OCI-M1 (cell line): ENCODE measurements around the gene TAP2.

Experiments
- DNase-seq: peaks from one replicate; lab custom pipeline; 2025; lab: John Stamatoyannopoulos, UW

The TAP2 gene

DNA sequence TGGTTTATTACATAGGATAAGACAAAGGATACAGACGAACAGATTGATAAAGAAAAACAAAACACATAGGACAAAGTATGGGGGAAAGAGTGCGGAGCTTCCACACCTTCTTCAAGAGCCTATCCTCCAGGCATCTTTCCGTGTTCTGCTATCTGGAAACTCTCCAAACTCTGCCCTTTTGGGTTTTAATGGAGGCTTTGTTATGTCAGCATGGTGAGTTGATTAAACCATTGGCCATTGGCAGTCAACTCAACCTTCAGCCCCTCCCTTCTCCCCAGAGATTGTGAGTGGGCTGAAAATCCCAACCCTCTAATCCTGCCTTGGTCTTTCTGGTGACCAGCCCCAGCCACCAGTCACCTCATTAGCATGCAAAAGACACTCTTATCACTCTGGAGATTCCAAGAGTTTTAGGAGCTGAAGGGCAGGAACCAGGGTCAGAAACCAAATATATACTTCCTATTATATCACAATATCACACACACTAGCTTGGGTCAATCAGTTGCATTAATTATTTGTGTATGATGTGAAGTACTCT lies 45.6 kb downstream of the TAP2 start:
- DNase-seq: no peak

DNA sequence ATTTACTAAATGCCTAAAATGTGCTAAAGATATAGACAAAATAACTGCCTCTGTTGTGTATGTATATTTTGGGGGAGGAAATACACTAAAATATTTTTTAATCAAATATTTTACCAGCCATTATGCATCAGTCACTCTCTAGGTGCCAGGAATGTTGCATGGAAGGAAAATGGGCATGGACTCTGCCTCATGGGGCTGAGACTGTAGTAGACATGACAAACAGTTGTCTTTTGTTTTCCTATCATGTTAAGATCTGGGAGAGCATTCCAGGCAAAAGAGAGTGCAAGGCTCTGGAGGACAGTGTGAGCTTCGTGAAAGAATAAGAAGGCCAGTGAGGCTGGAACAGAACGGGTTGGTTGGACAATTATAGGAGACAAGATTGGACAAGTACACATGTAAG lies 48.2 kb downstream of the TAP2 start:
- DNase-seq: no peak
